Colonic mucosa (tissue), 4 donors: Measurements from ENCODE around the gene CCNB1IP1. TPM values are rescaled to one million over a fixed set of nuclear protein-coding genes. Genes with fewer than 3 reads are reported as not detected.
"Not testable (repeated sequence)": the region's sequence is repeated elsewhere in the genome, so short reads cannot be mapped to it uniquely, and the experiment has no call there.

ENCODE experiments used
- DNase-seq: peaks from one replicate; pipeline ENCODE4 v3.0.0-alpha.2; 2020
- H3K27ac ChIP-seq: fragments of 200-600 bp; one replicate; pipeline ENCODE4 v1.8.0; 2021
- H3K27me3 ChIP-seq: fragments of 200-600 bp; one replicate; pipeline ENCODE4 v1.8.0; 2021
- H3K36me3 ChIP-seq: fragments of 200-600 bp; one replicate; pipeline ENCODE4 v1.8.0; 2021
- H3K4me1 ChIP-seq: fragments of 200-600 bp; one replicate; pipeline ENCODE4 v1.8.0; 2021; ENCODE audit warnings: mild to moderate bottlenecking
- H3K4me3 ChIP-seq: fragments of 200-600 bp; one replicate; pipeline ENCODE4 v1.8.0; 2021
- H3K9ac ChIP-seq, 2 donors: one replicate each; pipeline ENCODE4 v1.7.0; 2013; ENCODE audit warnings: control low read depth in 2 of 2, low read depth in 2 of 2, low read length in 2 of 2
- H3K9me3 ChIP-seq: fragments of 200-600 bp; one replicate; pipeline ENCODE4 v1.8.0; 2021
- CTCF ChIP-seq: fragments of 200-600 bp; IDR thresholded peaks from one replicate; pipeline ENCODE4 v1.8.0; 2022; ENCODE audit warnings: antibody characterized with exemption, mild to moderate bottlenecking
- intact Hi-C: fragments of 100-400 bp; cut with DNase I; formaldehyde crosslinking; loops from one replicate; pipeline ENCODE4 v1.14.1; 2022
- total RNA-seq, 2 donors: library from RNA; stranded (reverse); fragmentation: NEBNext Ultra II Directional in 1 of 2; extraction: Animal tissue kit (Norgen Biotek cat#: 25700) in 1 of 2; gene quantifications; one replicate each; pipeline ENCODE4 v1.2.1, GENCODE V29; 2021
- donor health status: healthy.
- donor health status: DM: no; HTN: no; CAD: no.
- donor health status: DM: no; HTN: no; CAD: no.

Gene CCNB1IP1
- total RNA-seq, 2 donors from 2014 or later = 20.5 to 30.7 TPM

GRCh38 chr14:20277409-20277808 is 55.7 kb downstream of the CCNB1IP1 start:
- DNase-seq = no peak

GRCh38 chr14:20274062-20274461 is 59.0 kb downstream of the CCNB1IP1 start:
- intact Hi-C loops = no loop called here
- no peak overlapping the region for H3K4me3 ChIP-seq
- H3K9me3 ChIP-seq = no peaks in the 10 kb centered on the region

More at GRCh38 chr14:20277409-20277808, 55.7 kb downstream of the CCNB1IP1 start:
- Histone ChIP-seq H3K9me3 (no peaks in the 10 kb centered on the region), H3K4me3 (no peak overlapping the region), H3K27ac (no peak overlapping the region), H3K4me1 (no peaks in the 10 kb centered on the region), H3K36me3 (no peaks in the 10 kb centered on the region), H3K27me3 (no peaks in the 10 kb centered on the region), H3K9ac (no peak overlapping the region)
- no peak for TF ChIP-seq CTCF
- intact Hi-C loops = no loop called here

GRCh38 chr14:20264361-20264760 is 68.7 kb downstream of the CCNB1IP1 start:
- H3K36me3 ChIP-seq, H3K9me3 ChIP-seq, DNase-seq, H3K27ac ChIP-seq, H3K27me3 ChIP-seq, intact Hi-C loops, H3K9ac ChIP-seq, H3K4me3 ChIP-seq, H3K4me1 ChIP-seq: not testable (repeated sequence)

More at GRCh38 chr14:20274062-20274461, 59.0 kb downstream of the CCNB1IP1 start:
- TF ChIP-seq CTCF = no peak
- Histone ChIP-seq H3K4me1 (no peaks in the 10 kb centered on the region), H3K36me3 (no peaks in the 10 kb centered on the region), H3K27ac (no peak overlapping the region), H3K27me3 (no peaks in the 10 kb centered on the region), H3K9ac (no peak overlapping the region)
- no peak for DNase-seq

GRCh38 chr14:20262642-20263128 is 70.4 kb downstream of the CCNB1IP1 start:
- H3K36me3 ChIP-seq = no peaks in the 10 kb centered on the region
- no peaks in the 10 kb centered on the region for H3K9me3 ChIP-seq
- H3K4me1 ChIP-seq = no peaks in the 10 kb centered on the region
- H3K27ac ChIP-seq = no peak overlapping the region
- H3K4me3 ChIP-seq = no peak overlapping the region
- intact Hi-C loops = no loop called here
- DNase-seq = no peak
- H3K9ac ChIP-seq = no peak overlapping the region
- no peak for TF ChIP-seq CTCF
- no peaks in the 10 kb centered on the region for H3K27me3 ChIP-seq

Other genes with a start within 250 kb of the CCNB1IP1 start
- gene OR4K17, start 222.5 kb downstream of the CCNB1IP1 start, total RNA-seq = not detected
- not detected for gene OR4N5, start 194.5 kb downstream of the CCNB1IP1 start, total RNA-seq
- not detected for gene OR11G2, start 142.4 kb downstream of the CCNB1IP1 start, total RNA-seq
- not detected for gene OR11H6, start 109.6 kb downstream of the CCNB1IP1 start, total RNA-seq
- not detected for gene OR11H7, start 104.3 kb downstream of the CCNB1IP1 start, total RNA-seq
- not detected for gene OR11H4, start 94.0 kb downstream of the CCNB1IP1 start, total RNA-seq
- 10 to 100 TPM; 10.1 to 12.1 TPM for gene TTC5, start 27.3 kb downstream of the CCNB1IP1 start, total RNA-seq
- gene PARP2, start 10.4 kb upstream of the CCNB1IP1 start, total RNA-seq = 10 to 100 TPM; 12.5 to 23.7 TPM
- gene TEP1, start 80.2 kb upstream of the CCNB1IP1 start, total RNA-seq = 10 to 100 TPM; 53.7 to 71.3 TPM
- under 1 TPM; 0.05 TPM for gene KLHL33, start 102.9 kb upstream of the CCNB1IP1 start, total RNA-seq
- gene OSGEP, start 121.5 kb upstream of the CCNB1IP1 start, total RNA-seq = 10 to 100 TPM; 26.9 to 42.0 TPM
- gene APEX1, start 121.9 kb upstream of the CCNB1IP1 start, total RNA-seq = 100 to 1,000 TPM; 119 to 169 TPM
- gene PIP4P1, start 128.2 kb upstream of the CCNB1IP1 start, total RNA-seq = 10 to 100 TPM; 30.3 to 54.6 TPM
- gene PNP, start 136.1 kb upstream of the CCNB1IP1 start, total RNA-seq = 100 to 1,000 TPM; 121 to 123 TPM
- gene RNASE10, start 172.3 kb upstream of the CCNB1IP1 start, total RNA-seq = under 1 TPM; 0.35 to 0.57 TPM
- not detected for gene RNASE9, start 227.8 kb upstream of the CCNB1IP1 start, total RNA-seq